Neural progenitor cell (in vitro differentiated cells): ENCODE results near the gene PLCB1.

ENCODE experiments used
- CTCF ChIP-seq: fragments of 200-600 bp; sonication (generic); IDR thresholded peaks from 2 replicates; pipeline ENCODE4 v1.5.1; 2017; ENCODE audit warnings: antibody characterized with exemption, mild to moderate bottlenecking
- EZH2phosphoT487 ChIP-seq: fragments of 200-600 bp; sonication (generic); IDR thresholded peaks from 2 replicates; pipeline ENCODE4 v1.6.1; 2017; ENCODE audit warnings: antibody characterized with exemption

- TF ChIP-seq CTCF (no peak), EZH2phosphoT487 (no peak)
Measured at GRCh38 chr20:8798505-8798904, 666.4 kb downstream of the PLCB1 start.
